ENCODE measurements around the gene GALNT4. TPM values are rescaled to one million over a fixed set of nuclear protein-coding genes. Genes with fewer than 3 reads are reported as not detected.

The GALNT4 gene
- total RNA-seq, 1 donor = 12.1 TPM

- no peak overlapping the region for H3K4me3 ChIP-seq (ENCODE audit: low read depth, low read length)
- TF ChIP-seq CTCF (IDR thresholded peaks at IDR 0.05; ENCODE audit: insufficient read depth, low read length) = no peak
- DNase-seq (ENCODE audit: low read depth) = no peak
These were observed 27.1 kb downstream of the GALNT4 start for GRCh38 chr12:89497467-89497866.

- H3K4me3 ChIP-seq (ENCODE audit: low read depth, low read length) = no peak overlapping the region
- DNase-seq (ENCODE audit: low read depth) = peak; percentile 56
- TF ChIP-seq CTCF (IDR thresholded peaks at IDR 0.05; ENCODE audit: insufficient read depth, low read length) = no peak
These were observed 27.6 kb downstream of the GALNT4 start for GRCh38 chr12:89497005-89497404.

GRCh38 chr12:89494411-89495231 is 30.0 kb downstream of the GALNT4 start:
- H3K4me3 ChIP-seq (ENCODE audit: low read depth, low read length) = no peak overlapping the region

GRCh38 chr12:89493670-89494302 is 30.8 kb downstream of the GALNT4 start:
- DNase-seq (ENCODE audit: low read depth) = no peak
- no peak overlapping the region for H3K4me3 ChIP-seq (ENCODE audit: low read depth, low read length)
- TF ChIP-seq CTCF (IDR thresholded peaks at IDR 0.05; ENCODE audit: insufficient read depth, low read length) = no peak

More at GRCh38 chr12:89494411-89495231, 30.0 kb downstream of the GALNT4 start:
- DNase-seq (ENCODE audit: low read depth) = no peak
- TF ChIP-seq CTCF (IDR thresholded peaks at IDR 0.05; ENCODE audit: insufficient read depth, low read length) = no peak

GRCh38 chr12:89492883-89493282 is 31.7 kb downstream of the GALNT4 start:
- DNase-seq (ENCODE audit: low read depth) = no peak
- TF ChIP-seq CTCF (IDR thresholded peaks at IDR 0.05; ENCODE audit: insufficient read depth, low read length) = no peak
- no peak overlapping the region for H3K4me3 ChIP-seq (ENCODE audit: low read depth, low read length)

GRCh38 chr12:89490922-89491321 is 33.7 kb downstream of the GALNT4 start:
- no peak for TF ChIP-seq CTCF (IDR thresholded peaks at IDR 0.05; ENCODE audit: insufficient read depth, low read length)
- DNase-seq (ENCODE audit: low read depth) = no peak
- H3K4me3 ChIP-seq (ENCODE audit: low read depth, low read length) = no peak overlapping the region
